HepG2 (cell line): ENCODE data around the gene STX2.

Experiments
- CHD2 ChIP-seq: IDR thresholded peaks from 2 replicates; pipeline ENCODE4 v1.6.1; 2011; ENCODE audit warnings: low read depth, low read length, improper control_type of control experiment
- MXI1 ChIP-seq: IDR thresholded peaks from 3 replicates; pipeline ENCODE4 v1.6.1; 2012; ENCODE audit warnings: low read depth, low read length, inconsistent platforms, borderline replicate concordance
- POLR2A ChIP-seq, 2 experiments: IDR thresholded peaks; 2 replicates each; pipeline ENCODE4 v1.6.1; 2011; ENCODE audit warnings: low read depth in 2 of 2, low read length in 2 of 2, mild to moderate bottlenecking in 1 of 2, moderate library complexity in 1 of 2; ENCODE audit not compliant: insufficient read depth in 1 of 2
- POLR2AphosphoS5 ChIP-seq: IDR thresholded peaks from 2 replicates; pipeline ENCODE4 v1.6.1; 2012; ENCODE audit warnings: low read depth, low read length
- SP140L ChIP-seq: sonication (generic); formaldehyde crosslinking; IDR thresholded peaks from 2 replicates; pipeline ENCODE4 v1.4.0; 2020; ENCODE audit warnings: missing genetic modification reagents, borderline replicate concordance
- TF ChIP-seq, protein P1 (sequence below): sonication (generic); formaldehyde crosslinking; IDR thresholded peaks from 2 replicates; pipeline ENCODE4 v1.4.0; 2020; ENCODE audit warnings: mild to moderate bottlenecking, missing genetic modification reagents
- TF ChIP-seq, protein P2 (sequence below): sonication (generic); formaldehyde crosslinking; IDR thresholded peaks from 2 replicates; pipeline ENCODE4 v1.5.0; 2020; ENCODE audit warnings: mild to moderate bottlenecking, missing genetic modification reagents, moderate library complexity

DNA sequence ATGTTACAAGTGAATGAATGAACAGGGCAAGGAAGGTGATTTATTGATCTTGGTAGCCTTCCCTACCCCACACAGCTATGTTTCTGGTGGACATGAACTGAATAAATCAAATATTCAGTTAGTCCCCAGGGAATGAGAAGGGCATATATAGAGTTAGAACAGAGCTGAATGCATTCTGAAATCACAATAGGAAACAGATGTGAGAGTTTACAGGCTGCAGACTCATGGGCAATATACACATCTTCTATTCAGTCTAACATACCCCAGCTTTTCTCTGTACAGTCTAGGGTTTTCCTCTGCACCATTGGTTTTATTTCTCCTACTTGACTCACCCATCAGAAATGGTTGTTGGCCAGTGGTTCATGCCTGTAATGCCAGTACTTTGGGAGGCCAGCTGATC, 7.3 kb upstream of the STX2 start:
- TF ChIP-seq MXI1 (no peak), POLR2A (IDR thresholded peaks at IDR 0.05; ENCODE audit: insufficient read depth in 1 of 2, low read depth in 2 of 2, low read length in 2 of 2) (no peak), POLR2AphosphoS5 (no peak), SP140L (no peak), CHD2 (no peak)
- TF ChIP-seq, protein P1, sequence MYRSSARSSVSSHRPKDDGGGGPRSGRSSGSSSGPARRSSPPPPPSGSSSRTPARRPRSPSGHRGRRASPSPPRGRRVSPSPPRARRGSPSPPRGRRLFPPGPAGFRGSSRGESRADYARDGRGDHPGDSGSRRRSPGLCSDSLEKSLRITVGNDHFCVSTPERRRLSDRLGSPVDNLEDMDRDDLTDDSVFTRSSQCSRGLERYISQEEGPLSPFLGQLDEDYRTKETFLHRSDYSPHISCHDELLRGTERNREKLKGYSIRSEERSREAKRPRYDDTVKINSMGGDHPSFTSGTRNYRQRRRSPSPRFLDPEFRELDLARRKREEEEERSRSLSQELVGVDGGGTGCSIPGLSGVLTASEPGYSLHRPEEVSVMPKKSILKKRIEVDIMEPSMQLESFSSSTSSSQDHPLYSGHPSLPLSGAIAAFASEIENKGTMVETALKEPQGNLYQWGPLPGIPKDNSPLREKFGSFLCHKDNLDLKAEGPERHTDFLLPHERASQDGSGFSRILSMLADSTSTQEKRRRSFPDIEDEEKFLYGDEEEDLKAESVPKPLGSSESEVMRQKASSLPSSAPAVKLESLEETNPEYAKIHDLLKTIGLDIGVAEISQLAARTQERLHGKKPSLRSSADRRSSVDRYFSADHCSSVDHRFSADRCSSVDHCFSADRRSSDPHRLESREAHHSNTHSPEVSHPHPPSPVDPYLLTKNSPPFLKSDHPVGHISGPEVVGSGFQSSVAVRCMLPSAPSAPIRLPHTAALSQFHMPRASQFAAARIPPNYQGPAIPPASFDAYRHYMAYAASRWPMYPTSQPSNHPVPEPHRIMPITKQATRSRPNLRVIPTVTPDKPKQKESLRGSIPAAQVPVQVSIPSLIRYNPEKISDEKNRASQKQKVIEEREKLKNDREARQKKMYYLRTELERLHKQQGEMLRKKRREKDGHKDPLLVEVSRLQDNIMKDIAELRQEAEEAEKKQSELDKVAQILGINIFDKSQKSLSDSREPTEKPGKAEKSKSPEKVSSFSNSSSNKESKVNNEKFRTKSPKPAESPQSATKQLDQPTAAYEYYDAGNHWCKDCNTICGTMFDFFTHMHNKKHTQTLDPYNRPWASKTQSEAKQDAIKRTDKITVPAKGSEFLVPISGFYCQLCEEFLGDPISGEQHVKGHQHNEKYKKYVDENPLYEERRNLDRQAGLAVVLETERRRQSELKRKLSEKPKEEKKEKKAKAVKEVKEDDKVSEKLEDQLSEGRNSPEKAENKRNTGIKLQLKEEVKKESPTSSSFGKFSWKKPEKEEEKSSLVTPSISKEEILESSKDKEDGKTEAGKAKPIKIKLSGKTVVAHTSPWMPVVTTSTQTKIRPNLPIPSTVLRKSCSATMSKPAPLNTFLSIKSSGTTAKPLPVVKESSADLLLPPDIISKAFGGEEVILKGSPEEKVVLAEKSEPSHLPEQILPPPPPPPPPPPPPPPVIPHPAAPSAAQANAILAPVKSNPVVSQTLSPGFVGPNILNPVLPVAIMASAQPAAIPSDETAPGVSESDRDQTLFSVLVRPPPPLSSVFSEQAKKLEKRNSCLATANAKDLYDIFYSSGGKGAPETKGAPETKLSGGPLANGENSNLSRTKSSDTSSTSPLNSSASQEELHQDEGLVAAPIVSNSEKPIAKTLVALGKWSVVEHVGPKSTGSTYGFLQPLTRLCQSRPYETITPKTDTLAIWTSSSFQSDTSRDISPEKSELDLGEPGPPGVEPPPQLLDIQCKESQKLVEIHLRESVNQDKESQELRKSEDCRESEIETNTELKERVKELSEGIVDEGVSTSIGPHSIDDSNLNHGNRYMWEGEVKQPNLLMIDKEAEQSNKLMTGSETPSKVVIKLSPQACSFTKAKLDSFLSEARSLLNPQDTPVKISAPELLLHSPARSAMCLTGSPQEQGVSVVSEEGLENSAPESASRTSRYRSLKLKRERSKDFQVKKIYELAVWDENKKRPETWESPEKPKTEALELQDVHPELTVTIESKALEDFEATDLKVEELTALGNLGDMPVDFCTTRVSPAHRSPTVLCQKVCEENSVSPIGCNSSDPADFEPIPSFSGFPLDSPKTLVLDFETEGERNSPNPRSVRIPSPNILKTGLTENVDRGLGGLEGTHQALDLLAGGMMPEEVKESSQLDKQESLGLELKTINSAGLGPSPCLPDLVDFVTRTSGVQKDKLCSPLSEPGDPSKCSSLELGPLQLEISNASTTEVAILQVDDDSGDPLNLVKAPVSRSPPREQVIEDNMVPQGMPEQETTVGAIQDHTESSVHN: no peak
- TF ChIP-seq, protein P2, sequence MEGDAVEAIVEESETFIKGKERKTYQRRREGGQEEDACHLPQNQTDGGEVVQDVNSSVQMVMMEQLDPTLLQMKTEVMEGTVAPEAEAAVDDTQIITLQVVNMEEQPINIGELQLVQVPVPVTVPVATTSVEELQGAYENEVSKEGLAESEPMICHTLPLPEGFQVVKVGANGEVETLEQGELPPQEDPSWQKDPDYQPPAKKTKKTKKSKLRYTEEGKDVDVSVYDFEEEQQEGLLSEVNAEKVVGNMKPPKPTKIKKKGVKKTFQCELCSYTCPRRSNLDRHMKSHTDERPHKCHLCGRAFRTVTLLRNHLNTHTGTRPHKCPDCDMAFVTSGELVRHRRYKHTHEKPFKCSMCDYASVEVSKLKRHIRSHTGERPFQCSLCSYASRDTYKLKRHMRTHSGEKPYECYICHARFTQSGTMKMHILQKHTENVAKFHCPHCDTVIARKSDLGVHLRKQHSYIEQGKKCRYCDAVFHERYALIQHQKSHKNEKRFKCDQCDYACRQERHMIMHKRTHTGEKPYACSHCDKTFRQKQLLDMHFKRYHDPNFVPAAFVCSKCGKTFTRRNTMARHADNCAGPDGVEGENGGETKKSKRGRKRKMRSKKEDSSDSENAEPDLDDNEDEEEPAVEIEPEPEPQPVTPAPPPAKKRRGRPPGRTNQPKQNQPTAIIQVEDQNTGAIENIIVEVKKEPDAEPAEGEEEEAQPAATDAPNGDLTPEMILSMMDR (CRISPR knock-in tag): no peak
